ENCODE measurements around the gene PLD1.

Gene PLD1

DNA sequence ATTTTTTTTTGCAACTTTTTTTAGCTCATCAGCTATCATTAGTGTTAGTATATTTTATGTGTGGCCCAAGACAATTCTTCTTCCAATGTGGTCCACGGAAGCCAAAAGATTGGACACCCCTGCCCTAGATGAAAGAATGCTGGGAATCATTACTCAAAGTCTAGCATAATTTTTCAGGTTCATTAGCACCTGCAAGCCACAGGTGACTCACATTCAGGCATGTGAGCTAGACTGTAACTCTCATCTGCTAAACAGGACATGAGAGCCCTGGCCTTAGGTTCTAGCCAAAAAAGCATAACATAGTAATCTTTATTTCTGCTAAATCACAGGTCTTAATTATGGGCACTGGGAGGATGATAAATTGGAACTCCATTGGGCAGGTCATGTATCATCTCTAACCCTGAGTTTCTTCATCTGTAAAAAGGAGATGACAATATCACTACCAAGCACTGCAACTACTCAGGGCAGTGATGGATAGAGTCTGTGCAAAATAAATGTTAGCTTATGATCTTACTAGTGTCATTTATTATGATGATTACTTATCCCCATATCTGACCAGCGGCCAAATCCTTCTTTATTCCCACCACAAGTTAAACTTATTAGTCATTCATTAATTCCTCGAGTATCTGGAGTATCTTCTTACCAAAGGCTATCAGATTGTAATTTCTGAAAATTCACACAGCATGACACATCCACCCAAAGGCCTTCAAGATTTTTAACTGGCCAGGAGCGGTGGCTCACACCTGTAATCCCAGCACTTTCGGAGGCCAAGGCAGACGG lies 125.0 kb downstream of the PLD1 start:
- no peaks in the 10 kb centered on the region for H3K27me3 ChIP-seq (ENCODE audit: insufficient read depth, low read length, poor library complexity)
- H4K5ac ChIP-seq (ENCODE audit: low read length) = no peak overlapping the region
- no peaks in the 10 kb centered on the region for H3K4me1 ChIP-seq (ENCODE audit: control insufficient read depth, low read depth, low read length)
- no peaks in the 10 kb centered on the region for H3K79me2 ChIP-seq (ENCODE audit: control insufficient read depth, insufficient read depth, low read length)
- no peak overlapping the region for H3K4me3 ChIP-seq (ENCODE audit: low read length)
- H3K4ac ChIP-seq (ENCODE audit: low read depth, low read length) = no peak overlapping the region
- H3K79me1 ChIP-seq (ENCODE audit: low read length) = no peaks in the 10 kb centered on the region
- no peak overlapping the region for H2BK5ac ChIP-seq (ENCODE audit: low read length)
- no peak overlapping the region for H2AK5ac ChIP-seq (ENCODE audit: low read length)
- H3K18ac ChIP-seq (ENCODE audit: low read length) = no peak overlapping the region
- DNase-seq = no peak
- H3K27ac ChIP-seq (ENCODE audit: low read depth, low read length) = no peak overlapping the region
- no CpG with 5 or more reads among the region's 6 CpGs for WGBS (ENCODE audit: extremely low coverage, insufficient coverage, low lambda C conversion rate)
- no peak overlapping the region for H2BK15ac ChIP-seq (replicated peaks; ENCODE audit: low read depth)
- H4K8ac ChIP-seq (ENCODE audit: low read depth, low read length) = no peak overlapping the region
- no peak overlapping the region for H3K9ac ChIP-seq (ENCODE audit: low read length)
- no peak overlapping the region for H2BK120ac ChIP-seq (ENCODE audit: low read depth, low read length)
- H3K4me2 ChIP-seq (ENCODE audit: low read length) = no peak overlapping the region
- H3K36me3 ChIP-seq (ENCODE audit: control insufficient read depth, insufficient read depth, low read length) = no peaks in the 10 kb centered on the region
- H3K56ac ChIP-seq (ENCODE audit: low read length) = no peak overlapping the region
- H3K23ac ChIP-seq (ENCODE audit: low read length) = no peak overlapping the region

DNA sequence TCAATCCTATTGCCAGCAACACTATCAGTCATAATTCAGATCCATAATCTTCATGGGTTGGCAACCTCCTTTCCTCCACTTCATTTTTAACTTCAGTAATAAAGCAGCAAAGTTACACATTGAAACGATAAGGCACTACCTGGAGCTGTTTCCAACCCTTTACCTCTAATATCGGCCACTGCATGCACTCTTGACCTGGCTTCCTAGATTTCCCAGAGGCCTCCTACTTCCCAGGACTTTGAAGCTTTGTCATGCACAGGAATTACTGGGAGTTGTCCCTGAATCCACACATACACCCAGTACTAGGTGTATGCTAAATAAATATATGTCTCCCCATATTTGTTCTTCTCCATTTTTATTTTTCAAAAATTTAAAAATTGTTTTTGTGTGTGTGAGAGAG lies 126.1 kb downstream of the PLD1 start:
- no CpG with 5 or more reads among the region's 2 CpGs for WGBS (ENCODE audit: extremely low coverage, insufficient coverage, low lambda C conversion rate)
- H3K27me3 ChIP-seq (ENCODE audit: insufficient read depth, low read length, poor library complexity) = no peaks in the 10 kb centered on the region

DNA sequence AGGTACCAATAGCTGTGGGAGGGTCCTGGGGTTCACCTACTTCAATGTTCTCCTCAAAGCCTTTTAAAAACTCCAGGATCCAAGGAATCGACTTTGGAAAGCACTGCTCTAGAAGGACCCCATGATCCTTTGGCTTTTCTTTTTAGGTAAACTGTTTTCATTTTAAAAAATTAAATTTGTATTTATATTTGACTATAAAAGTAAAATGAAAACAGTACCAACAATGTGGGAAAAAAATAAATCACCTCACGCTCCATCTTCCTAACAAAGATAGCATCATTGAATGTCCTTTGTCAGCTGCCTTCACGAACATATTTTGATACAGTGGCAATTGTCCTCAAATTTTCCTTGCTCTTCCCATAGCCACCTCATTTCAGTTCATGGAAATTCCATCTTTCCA lies 127.5 kb downstream of the PLD1 start:
- Histone ChIP-seq H3K9ac (ENCODE audit: low read length) (no peak overlapping the region), H3K56ac (ENCODE audit: low read length) (no peak overlapping the region), H3K27ac (ENCODE audit: low read depth, low read length) (no peak overlapping the region), H4K8ac (ENCODE audit: low read depth, low read length) (no peak overlapping the region), H2BK120ac (ENCODE audit: low read depth, low read length) (no peak overlapping the region), H3K4me3 (ENCODE audit: low read length) (no peak overlapping the region), H2AK5ac (ENCODE audit: low read length) (no peak overlapping the region), H3K23ac (ENCODE audit: low read length) (no peak overlapping the region), H2BK15ac (replicated peaks; ENCODE audit: low read depth) (no peak overlapping the region), H3K18ac (ENCODE audit: low read length) (no peak overlapping the region), H3K36me3 (ENCODE audit: control insufficient read depth, insufficient read depth, low read length) (no peaks in the 10 kb centered on the region), H3K79me1 (ENCODE audit: low read length) (no peaks in the 10 kb centered on the region), H4K5ac (ENCODE audit: low read length) (no peak overlapping the region), H3K79me2 (ENCODE audit: control insufficient read depth, insufficient read depth, low read length) (no peaks in the 10 kb centered on the region), H2BK5ac (ENCODE audit: low read length) (no peak overlapping the region), H3K4ac (ENCODE audit: low read depth, low read length) (no peak overlapping the region), H3K27me3 (ENCODE audit: insufficient read depth, low read length, poor library complexity) (no peaks in the 10 kb centered on the region), H3K4me1 (ENCODE audit: control insufficient read depth, low read depth, low read length) (no peaks in the 10 kb centered on the region), H3K4me2 (ENCODE audit: low read length) (no peak overlapping the region)
- DNase-seq = no peak
- WGBS (ENCODE audit: extremely low coverage, insufficient coverage, low lambda C conversion rate) = no CpG with 5 or more reads among the region's 3 CpGs

More for the DNA sequence above, 126.1 kb downstream of the PLD1 start:
- Histone ChIP-seq H3K27ac (ENCODE audit: low read depth, low read length) (no peak overlapping the region), H2BK5ac (ENCODE audit: low read length) (no peak overlapping the region), H3K4ac (ENCODE audit: low read depth, low read length) (no peak overlapping the region), H3K36me3 (ENCODE audit: control insufficient read depth, insufficient read depth, low read length) (no peaks in the 10 kb centered on the region), H3K4me2 (ENCODE audit: low read length) (no peak overlapping the region), H3K23ac (ENCODE audit: low read length) (no peak overlapping the region), H2BK15ac (replicated peaks; ENCODE audit: low read depth) (no peak overlapping the region), H2BK120ac (ENCODE audit: low read depth, low read length) (no peak overlapping the region), H3K79me1 (ENCODE audit: low read length) (no peaks in the 10 kb centered on the region), H3K4me3 (ENCODE audit: low read length) (no peak overlapping the region), H3K56ac (ENCODE audit: low read length) (no peak overlapping the region), H4K5ac (ENCODE audit: low read length) (no peak overlapping the region), H3K4me1 (ENCODE audit: control insufficient read depth, low read depth, low read length) (no peaks in the 10 kb centered on the region), H3K18ac (ENCODE audit: low read length) (no peak overlapping the region), H4K8ac (ENCODE audit: low read depth, low read length) (no peak overlapping the region), H2AK5ac (ENCODE audit: low read length) (no peak overlapping the region), H3K79me2 (ENCODE audit: control insufficient read depth, insufficient read depth, low read length) (no peaks in the 10 kb centered on the region), H3K9ac (ENCODE audit: low read length) (no peak overlapping the region)
- DNase-seq = no peak

DNA sequence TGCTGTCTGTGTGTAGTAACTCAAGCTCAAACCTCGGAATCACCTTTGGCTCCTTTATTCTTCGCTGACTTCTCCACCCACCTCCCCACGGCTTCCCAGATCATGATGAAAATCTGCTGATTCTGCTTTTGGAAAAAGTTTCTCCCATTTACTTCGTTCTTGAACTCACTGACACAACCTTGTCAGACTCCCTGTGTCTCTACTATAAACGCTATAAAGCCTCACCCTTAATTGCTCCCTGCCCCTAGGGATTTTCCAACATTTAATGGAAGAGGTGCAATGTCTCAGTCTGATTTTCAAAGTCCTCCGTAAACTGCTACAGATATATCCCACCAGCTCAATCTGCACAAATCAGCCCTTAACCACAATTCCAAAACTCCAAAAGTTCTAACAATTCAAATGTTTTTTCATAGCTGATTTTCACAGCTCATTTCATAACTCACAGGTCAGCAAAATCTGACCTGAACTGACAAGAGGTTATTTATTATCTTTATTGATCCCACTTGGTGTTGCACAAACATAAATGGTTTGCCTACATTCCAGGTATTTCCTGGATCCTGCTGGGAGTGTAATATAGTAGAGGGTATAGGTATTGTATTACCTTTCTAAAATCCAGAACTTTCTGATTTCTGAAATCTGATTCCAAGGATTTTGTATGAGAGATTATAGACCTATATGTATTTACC lies 129.4 kb downstream of the PLD1 start:
- no peak overlapping the region for H2BK120ac ChIP-seq (ENCODE audit: low read depth, low read length)
- H3K4me2 ChIP-seq (ENCODE audit: low read length) = no peak overlapping the region

DNA sequence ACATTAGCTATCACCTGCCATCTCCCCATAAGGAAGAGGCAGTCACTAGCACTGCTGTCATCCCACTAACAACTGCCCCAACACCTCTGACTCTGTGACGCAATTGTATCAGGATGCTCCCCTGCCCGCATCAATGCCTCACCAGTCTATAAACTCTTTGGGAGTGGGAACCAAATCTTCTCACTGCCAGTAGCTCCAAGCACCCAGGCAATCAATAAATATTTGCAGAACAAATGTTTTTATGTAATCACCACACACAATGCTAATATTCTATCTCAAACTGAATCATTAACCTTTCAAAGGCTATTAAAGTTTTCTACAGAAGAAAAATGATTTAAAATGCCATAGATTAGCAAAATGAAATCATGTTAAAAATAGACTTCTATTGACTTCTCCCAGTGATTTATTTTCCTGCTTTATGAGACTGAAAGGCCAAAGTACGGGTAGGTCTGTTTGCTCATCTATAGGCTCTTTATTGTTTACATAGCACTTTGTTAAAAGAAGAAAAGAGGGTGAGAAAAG lies 131.3 kb downstream of the PLD1 start:
- H3K4me3 ChIP-seq (ENCODE audit: low read length) = no peak overlapping the region
- H3K23ac ChIP-seq (ENCODE audit: low read length) = no peak overlapping the region
- H3K9ac ChIP-seq (ENCODE audit: low read length) = no peak overlapping the region
- H3K79me2 ChIP-seq (ENCODE audit: control insufficient read depth, insufficient read depth, low read length) = no peaks in the 10 kb centered on the region
- no peak overlapping the region for H3K4ac ChIP-seq (ENCODE audit: low read depth, low read length)
- H4K8ac ChIP-seq (ENCODE audit: low read depth, low read length) = no peak overlapping the region
- H3K4me1 ChIP-seq (ENCODE audit: control insufficient read depth, low read depth, low read length) = no peaks in the 10 kb centered on the region
- H3K27me3 ChIP-seq (ENCODE audit: insufficient read depth, low read length, poor library complexity) = no peaks in the 10 kb centered on the region
- H2BK5ac ChIP-seq (ENCODE audit: low read length) = no peak overlapping the region
- no peak overlapping the region for H3K56ac ChIP-seq (ENCODE audit: low read length)
- H4K5ac ChIP-seq (ENCODE audit: low read length) = no peak overlapping the region
- H3K27ac ChIP-seq (ENCODE audit: low read depth, low read length) = no peak overlapping the region
- no CpG with 5 or more reads among the region's 3 CpGs for WGBS (ENCODE audit: extremely low coverage, insufficient coverage, low lambda C conversion rate)
- no peak overlapping the region for H2AK5ac ChIP-seq (ENCODE audit: low read length)
- H3K18ac ChIP-seq (ENCODE audit: low read length) = no peak overlapping the region
- H2BK120ac ChIP-seq (ENCODE audit: low read depth, low read length) = no peak overlapping the region
- DNase-seq = no peak
- no peaks in the 10 kb centered on the region for H3K36me3 ChIP-seq (ENCODE audit: control insufficient read depth, insufficient read depth, low read length)
- H3K4me2 ChIP-seq (ENCODE audit: low read length) = no peak overlapping the region
- H3K79me1 ChIP-seq (ENCODE audit: low read length) = no peaks in the 10 kb centered on the region
- no peak overlapping the region for H2BK15ac ChIP-seq (replicated peaks; ENCODE audit: low read depth)

More for the DNA sequence above, 129.4 kb downstream of the PLD1 start:
- no peak overlapping the region for H4K8ac ChIP-seq (ENCODE audit: low read depth, low read length)
- H3K18ac ChIP-seq (ENCODE audit: low read length) = no peak overlapping the region
- no peak overlapping the region for H4K5ac ChIP-seq (ENCODE audit: low read length)
- no CpG with 5 or more reads among the region's 6 CpGs for WGBS (ENCODE audit: extremely low coverage, insufficient coverage, low lambda C conversion rate)
- no peak overlapping the region for H2BK5ac ChIP-seq (ENCODE audit: low read length)
- H3K79me2 ChIP-seq (ENCODE audit: control insufficient read depth, insufficient read depth, low read length) = no peaks in the 10 kb centered on the region
- H3K79me1 ChIP-seq (ENCODE audit: low read length) = no peaks in the 10 kb centered on the region
- no peak overlapping the region for H3K9ac ChIP-seq (ENCODE audit: low read length)
- no peak overlapping the region for H3K4ac ChIP-seq (ENCODE audit: low read depth, low read length)
- H3K27me3 ChIP-seq (ENCODE audit: insufficient read depth, low read length, poor library complexity) = no peaks in the 10 kb centered on the region
- H3K23ac ChIP-seq (ENCODE audit: low read length) = no peak overlapping the region
- no peak overlapping the region for H3K56ac ChIP-seq (ENCODE audit: low read length)
- no peak overlapping the region for H3K27ac ChIP-seq (ENCODE audit: low read depth, low read length)
- H3K4me1 ChIP-seq (ENCODE audit: control insufficient read depth, low read depth, low read length) = no peaks in the 10 kb centered on the region
- no peaks in the 10 kb centered on the region for H3K36me3 ChIP-seq (ENCODE audit: control insufficient read depth, insufficient read depth, low read length)
- H3K4me3 ChIP-seq (ENCODE audit: low read length) = no peak overlapping the region
- DNase-seq = no peak
- H2BK15ac ChIP-seq (replicated peaks; ENCODE audit: low read depth) = no peak overlapping the region
- H2AK5ac ChIP-seq (ENCODE audit: low read length) = no peak overlapping the region

All from mesendoderm (in vitro differentiated cells).